ENCODE data around the gene INHBE.

DNA sequence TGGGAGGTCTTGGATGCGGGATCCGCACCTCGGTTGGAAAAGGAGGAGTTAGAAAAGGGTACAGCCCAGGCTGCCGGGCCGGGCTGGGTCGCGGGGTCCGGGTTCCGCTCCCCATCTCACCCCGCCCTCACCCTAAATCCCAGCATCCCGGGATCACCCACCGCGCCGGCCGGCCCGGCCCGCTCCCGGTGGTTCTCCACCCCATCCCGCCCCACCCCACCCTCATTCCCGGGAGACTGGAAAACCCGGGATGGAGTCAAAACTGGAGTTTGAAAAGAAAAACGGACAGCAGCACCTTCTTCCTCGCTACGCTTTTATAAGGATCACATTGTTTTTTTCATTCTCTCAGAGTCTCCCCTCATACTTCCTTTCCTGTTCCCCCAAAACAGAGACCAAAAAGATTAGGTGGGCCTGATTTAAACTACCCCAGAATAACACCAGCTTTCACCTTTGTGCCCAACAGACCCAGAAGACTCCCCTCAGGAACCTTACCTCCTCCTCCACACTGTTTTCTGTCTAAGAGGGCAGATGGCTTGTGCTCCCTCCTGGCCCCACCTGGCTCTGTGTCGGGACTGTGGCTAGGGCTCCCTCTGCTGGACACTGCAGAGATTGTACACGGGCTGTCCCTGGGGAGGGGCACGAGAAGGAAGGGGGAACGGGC, 7.3 kb downstream of the INHBE start:
- TF ChIP-seq, protein P1, sequence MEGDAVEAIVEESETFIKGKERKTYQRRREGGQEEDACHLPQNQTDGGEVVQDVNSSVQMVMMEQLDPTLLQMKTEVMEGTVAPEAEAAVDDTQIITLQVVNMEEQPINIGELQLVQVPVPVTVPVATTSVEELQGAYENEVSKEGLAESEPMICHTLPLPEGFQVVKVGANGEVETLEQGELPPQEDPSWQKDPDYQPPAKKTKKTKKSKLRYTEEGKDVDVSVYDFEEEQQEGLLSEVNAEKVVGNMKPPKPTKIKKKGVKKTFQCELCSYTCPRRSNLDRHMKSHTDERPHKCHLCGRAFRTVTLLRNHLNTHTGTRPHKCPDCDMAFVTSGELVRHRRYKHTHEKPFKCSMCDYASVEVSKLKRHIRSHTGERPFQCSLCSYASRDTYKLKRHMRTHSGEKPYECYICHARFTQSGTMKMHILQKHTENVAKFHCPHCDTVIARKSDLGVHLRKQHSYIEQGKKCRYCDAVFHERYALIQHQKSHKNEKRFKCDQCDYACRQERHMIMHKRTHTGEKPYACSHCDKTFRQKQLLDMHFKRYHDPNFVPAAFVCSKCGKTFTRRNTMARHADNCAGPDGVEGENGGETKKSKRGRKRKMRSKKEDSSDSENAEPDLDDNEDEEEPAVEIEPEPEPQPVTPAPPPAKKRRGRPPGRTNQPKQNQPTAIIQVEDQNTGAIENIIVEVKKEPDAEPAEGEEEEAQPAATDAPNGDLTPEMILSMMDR (IDR thresholded peaks at IDR 0.05): peak; percentile 94 to 98 (median 96)
- TF ChIP-seq POLR2A (IDR thresholded peaks at IDR 0.05): peak; percentile 39
- TF ChIP-seq POLR2AphosphoS5 (IDR thresholded peaks at IDR 0.05): peak in 2 of 3 donors; percentile 48 to 77

Data from transverse colon (tissue), 4 donors.